Renal cortex interstitium (tissue), 11 donors: Measurements from ENCODE around the gene ZACN. TPM values are rescaled to one million over a fixed set of nuclear protein-coding genes. Genes with fewer than 3 reads are reported as not detected.

Source experiments
- DNase-seq, 11 donors: peaks; one replicate each; pipeline ENCODE4 v3.0.0-alpha.2; 2013; ENCODE audit warnings: low read depth in 9 of 11, low spot score in 4 of 11; ENCODE audit errors: extremely low read depth in 1 of 11
- polyA plus RNA-seq, 3 donors: library from polyadenylated mRNA; unstranded; fragments of 120-200 nt; gene quantifications; one replicate each; pipeline ENCODE4 v1.2.1, GENCODE V29; 2013; ENCODE audit not compliant: insufficient read length in 3 of 3

ZACN gene
- polyA plus RNA-seq, 3 donors: 8.5 to 24.6 (median 15.8) TPM

- no peak for DNase-seq
These were observed 43.6 kb downstream of the ZACN start for GRCh38 chr17:76122431-76123190.

GRCh38 chr17:76123191-76123499 lies 44.2 kb downstream of the ZACN start:
- DNase-seq: no peak

- no peak for DNase-seq
These were observed 45.0 kb downstream of the ZACN start for GRCh38 chr17:76123749-76124581.

- no peak for DNase-seq
These were observed 45.8 kb downstream of the ZACN start for GRCh38 chr17:76124582-76125390.

GRCh38 chr17:76125391-76125675 lies 46.4 kb downstream of the ZACN start:
- no peak for DNase-seq

- no peak for DNase-seq
These were observed 46.9 kb downstream of the ZACN start for GRCh38 chr17:76125922-76126321.

GRCh38 chr17:76130473-76130872 lies 51.5 kb downstream of the ZACN start:
- DNase-seq: no peak

- no peak for DNase-seq
These were observed 52.2 kb downstream of the ZACN start for GRCh38 chr17:76131051-76131691.

GRCh38 chr17:76131692-76132573 lies 53.0 kb downstream of the ZACN start:
- no peak for DNase-seq

Other genes with a start within 250 kb of the ZACN start
- gene UNC13D, start 234.8 kb upstream of the ZACN start, polyA plus RNA-seq: 1 to 10 TPM; 4.5 to 6.9 (median 5.5) TPM
- 100 to 1,000 TPM in 1 of 3 donors, 10 to 100 TPM in 2; 73.9 to 104 (median 86.0) TPM for gene WBP2, start 223.8 kb upstream of the ZACN start, polyA plus RNA-seq
- 1 to 10 TPM; 5.1 to 9.3 (median 9.3) TPM for gene TRIM47, start 200.6 kb upstream of the ZACN start, polyA plus RNA-seq
- 10 to 100 TPM; 11.2 to 18.4 (median 15.5) TPM for gene TRIM65, start 182.2 kb upstream of the ZACN start, polyA plus RNA-seq
- gene MRPL38, start 174.3 kb upstream of the ZACN start, polyA plus RNA-seq: 10 to 100 TPM; 68.1 to 97.2 (median 95.4) TPM
- gene FBF1, start 138.1 kb upstream of the ZACN start, polyA plus RNA-seq: 10 to 100 TPM in 2 of 3 donors, 1 to 10 TPM in 1; 7.5 to 14.4 (median 12.4) TPM
- gene ACOX1, start 100.0 kb upstream of the ZACN start, polyA plus RNA-seq: 10 to 100 TPM; 31.0 to 37.8 (median 32.4) TPM
- gene TEN1, start 99.9 kb upstream of the ZACN start, polyA plus RNA-seq: 10 to 100 TPM; 19.5 to 26.9 (median 23.3) TPM
- gene CDK3, start 78.3 kb upstream of the ZACN start, polyA plus RNA-seq: 10 to 100 TPM; 12.7 to 26.6 (median 15.7) TPM
- gene EVPL, start 51.9 kb upstream of the ZACN start, polyA plus RNA-seq: 10 to 100 TPM; 13.5 to 25.8 (median 19.3) TPM
- 100 to 1,000 TPM; 101 to 122 (median 118) TPM for gene SRP68, start 6.7 kb upstream of the ZACN start, polyA plus RNA-seq
- gene GALR2, start 4.4 kb upstream of the ZACN start, polyA plus RNA-seq: 1 to 10 TPM in 1 of 3 donors, under 1 TPM in 2; 0.28 to 1.8 (median 0.29) TPM
- gene EXOC7, start 24.6 kb downstream of the ZACN start, polyA plus RNA-seq: 100 to 1,000 TPM; 150 to 184 (median 159) TPM
- gene FOXJ1, start 62.1 kb downstream of the ZACN start, polyA plus RNA-seq: 10 to 100 TPM; 16.7 to 26.9 (median 23.6) TPM
- 10 to 100 TPM; 27.2 to 31.8 (median 31.6) TPM for gene RNF157, start 161.3 kb downstream of the ZACN start, polyA plus RNA-seq
- 10 to 100 TPM; 24.9 to 51.5 (median 41.0) TPM for gene UBALD2, start 186.2 kb downstream of the ZACN start, polyA plus RNA-seq
- gene QRICH2, start 229.1 kb downstream of the ZACN start, polyA plus RNA-seq: 1 to 10 TPM; 6.2 to 9.5 (median 7.4) TPM